CD4-positive, alpha-beta T cell treated with Interleukin-4 for 1 hour (primary cell): ENCODE measurements around the gene GSK3B.

Source experiments
- DNase-seq, 2 donors: peaks; one replicate each; pipeline ENCODE4 v3.0.0-alpha.2; 2020 to 2022

The GSK3B gene

DNA sequence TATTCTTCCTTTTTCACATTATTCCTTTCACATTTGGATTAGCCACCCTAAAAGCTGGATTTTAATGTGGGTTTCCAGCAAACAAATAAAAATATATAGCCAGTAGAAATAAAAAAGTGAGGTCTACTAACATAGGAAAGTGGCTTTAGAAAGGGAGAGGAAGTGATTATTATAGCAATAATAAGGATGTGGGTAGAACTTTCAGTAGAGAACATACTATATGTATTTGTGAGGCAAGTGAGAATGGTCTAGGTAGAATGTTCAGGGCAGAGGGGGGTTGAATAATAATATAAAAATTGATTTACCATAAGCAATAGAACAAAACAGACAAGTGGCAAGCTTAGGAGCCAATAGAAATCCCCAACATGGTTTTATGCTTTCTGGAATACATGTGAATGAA, 223.7 kb downstream of the GSK3B start:
- no peak for DNase-seq

DNA sequence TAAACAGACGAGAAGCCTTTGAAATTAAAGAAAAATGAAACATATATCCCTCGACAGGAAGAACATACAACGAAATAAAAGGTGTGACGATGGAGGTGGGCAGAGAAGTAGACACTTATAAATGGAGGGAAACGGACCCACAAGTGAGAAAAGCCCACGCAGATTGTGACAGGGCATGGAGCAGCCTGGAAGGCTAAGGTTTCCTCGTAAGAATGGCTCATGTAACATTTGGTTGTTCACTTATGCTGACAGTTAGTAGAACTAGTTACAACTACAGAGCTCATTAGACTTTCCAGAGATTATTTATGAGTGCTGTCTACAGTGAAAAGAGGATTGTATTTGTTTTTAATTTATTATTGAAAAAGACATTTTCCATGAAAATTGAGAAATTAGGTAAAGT, 229.8 kb downstream of the GSK3B start:
- no peak for DNase-seq

DNA sequence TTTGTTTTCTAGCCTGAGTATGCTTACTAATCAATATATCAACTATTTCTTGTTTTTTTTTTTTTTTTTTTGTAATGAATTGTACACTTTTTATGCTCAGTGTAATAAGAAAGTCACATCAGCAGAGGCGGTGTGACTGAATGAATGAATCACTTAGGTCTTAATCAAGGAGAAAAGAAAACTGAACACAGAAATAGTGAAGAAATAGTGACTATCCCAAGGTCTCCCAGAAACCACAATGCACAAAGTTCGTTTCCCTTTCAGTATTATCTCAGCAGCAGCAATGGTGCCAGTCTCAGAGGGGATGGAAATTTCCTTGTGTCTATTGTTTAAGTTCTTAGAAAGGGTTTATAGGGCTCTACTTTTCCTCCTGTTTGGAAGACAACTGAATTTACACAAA, 231.6 kb downstream of the GSK3B start:
- DNase-seq: no peak

DNA sequence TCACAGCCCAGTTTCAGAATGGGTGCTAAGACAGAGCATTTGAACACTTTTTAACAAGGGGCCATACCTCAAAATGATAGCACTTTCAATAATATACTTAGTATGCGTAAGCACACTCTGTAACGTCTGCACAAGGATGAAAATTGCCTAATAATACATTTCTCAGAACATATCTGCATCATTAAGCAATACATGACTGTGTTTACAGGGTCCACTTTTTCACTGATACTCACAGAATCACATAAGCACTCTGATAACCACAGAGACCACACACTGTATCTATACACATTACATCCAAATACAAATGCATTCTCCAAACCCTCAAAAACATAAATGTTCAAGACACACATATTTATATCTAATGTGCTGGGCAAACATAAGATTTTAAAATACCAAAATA, 232.6 kb downstream of the GSK3B start:
- no peak for DNase-seq

DNA sequence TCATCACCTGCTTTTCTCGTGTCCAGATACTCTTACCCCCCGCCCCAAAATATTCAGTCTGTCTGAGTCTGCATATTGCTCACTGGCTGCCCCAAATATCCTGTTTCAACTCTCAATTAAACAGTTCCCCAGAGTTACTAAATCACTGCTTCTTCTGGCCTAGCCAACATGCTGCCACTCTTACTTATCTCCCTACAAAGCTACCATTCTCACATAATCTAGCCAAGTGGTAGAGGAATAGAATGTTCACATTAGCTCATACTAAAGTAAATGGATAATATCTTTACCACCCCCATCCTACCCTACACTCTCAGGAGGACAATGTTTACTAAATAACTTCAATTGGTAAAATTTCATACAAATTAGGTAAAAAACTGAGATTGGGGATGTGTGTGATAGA, 234.5 kb downstream of the GSK3B start:
- no peak for DNase-seq

DNA sequence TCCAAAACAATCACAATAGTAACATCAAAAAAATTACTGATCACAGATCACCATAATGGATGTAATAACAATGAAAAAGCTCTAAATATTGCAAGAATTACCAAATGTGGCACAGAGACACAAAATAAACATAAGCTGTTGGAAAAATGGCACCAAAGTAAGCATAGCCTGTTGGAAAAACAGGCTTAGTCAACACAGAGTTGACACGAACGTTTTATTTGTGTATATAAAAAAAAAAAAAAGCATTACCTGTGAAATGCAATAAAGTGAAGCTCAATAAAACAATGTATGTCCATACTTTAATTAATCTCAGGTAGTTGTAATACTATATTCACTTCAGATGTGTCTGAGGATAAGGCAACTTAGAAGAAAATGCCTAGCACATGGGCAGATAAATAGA, 235.3 kb downstream of the GSK3B start:
- DNase-seq: no peak

DNA sequence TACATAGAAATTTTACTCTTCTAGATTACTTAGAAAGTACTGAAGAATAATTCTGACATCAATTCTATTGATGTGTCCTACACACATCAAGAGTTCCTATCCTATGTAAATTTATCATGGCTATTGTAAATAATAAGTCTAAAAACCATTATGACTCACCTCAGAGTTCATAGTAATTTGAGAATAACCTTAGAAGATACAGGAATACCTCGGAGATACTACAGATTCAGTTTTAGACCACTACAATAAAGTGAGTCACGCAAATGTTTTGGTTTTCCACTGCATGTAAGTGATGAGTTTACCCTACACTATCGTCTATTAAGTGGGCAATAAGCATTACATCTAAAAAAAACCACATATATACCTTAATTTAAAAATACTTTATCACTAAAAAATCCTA, 237.6 kb downstream of the GSK3B start:
- DNase-seq: no peak

DNA sequence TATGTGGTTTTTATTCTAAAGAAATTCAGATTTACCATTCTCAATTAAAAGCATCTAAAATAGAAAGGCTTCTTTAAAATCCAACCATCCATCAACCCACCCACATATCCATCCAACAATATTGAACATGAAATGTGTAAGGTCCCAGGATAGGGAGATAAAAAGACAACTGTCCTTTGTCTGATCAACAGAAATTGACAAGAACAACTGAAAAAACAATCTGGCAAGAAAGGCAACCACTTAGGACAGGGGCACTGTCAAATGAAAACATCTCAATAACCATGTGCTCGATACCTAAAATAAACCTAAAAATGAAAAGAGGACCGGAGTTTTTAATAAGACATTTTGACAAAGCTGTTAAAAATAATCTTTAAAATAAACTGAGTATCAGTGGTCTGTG, 245.1 kb downstream of the GSK3B start:
- DNase-seq: no peak

DNA sequence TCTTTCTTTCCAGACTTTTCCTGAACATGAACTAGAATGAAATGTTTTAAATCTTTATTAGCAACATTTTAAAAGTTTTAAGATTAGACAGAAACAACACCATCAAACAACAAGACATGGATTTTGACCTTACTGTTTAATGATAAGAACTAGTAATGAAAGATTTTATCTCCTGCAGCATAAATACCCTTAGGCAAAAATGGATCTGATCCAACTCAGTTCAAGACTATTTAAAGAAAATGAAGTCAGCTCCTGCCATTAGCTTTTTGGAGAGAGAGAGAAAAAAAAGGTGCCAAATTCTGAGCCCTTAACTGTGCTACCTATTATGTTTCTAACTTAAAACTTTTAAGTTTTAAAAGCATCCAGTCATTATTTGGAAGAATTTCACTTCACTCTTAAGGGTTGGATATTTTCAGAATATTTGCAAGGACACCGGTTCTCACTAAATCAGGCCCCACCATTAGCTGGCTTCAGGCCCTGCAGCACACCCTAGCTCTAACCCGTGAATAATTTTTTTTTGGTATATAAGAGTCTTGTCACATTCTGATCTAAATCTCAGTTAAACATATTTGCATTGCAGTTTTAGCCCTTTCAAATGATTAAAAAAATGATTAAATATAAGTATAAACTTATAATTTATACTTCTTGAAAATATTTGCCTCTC, 252.3 kb downstream of the GSK3B start:
- no peak for DNase-seq

DNA sequence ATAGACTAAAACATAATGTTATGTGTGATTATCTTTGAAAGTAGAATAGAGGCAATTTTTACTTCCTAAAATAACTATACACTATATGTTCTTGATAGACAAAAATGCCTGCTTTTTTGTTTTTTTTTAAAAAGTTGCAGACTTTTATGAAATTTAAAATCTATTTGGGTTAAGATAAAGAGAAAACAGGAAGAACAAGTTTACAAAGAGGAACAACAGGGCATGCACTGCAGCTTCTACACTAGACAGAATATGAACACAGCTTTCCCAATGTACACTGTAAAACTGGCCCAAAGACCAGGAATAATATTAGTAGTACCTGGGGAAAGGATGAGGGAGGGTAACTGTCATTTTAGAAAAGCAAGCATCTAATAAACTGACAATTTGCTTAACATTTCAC, 258.7 kb downstream of the GSK3B start:
- no peak for DNase-seq

DNA sequence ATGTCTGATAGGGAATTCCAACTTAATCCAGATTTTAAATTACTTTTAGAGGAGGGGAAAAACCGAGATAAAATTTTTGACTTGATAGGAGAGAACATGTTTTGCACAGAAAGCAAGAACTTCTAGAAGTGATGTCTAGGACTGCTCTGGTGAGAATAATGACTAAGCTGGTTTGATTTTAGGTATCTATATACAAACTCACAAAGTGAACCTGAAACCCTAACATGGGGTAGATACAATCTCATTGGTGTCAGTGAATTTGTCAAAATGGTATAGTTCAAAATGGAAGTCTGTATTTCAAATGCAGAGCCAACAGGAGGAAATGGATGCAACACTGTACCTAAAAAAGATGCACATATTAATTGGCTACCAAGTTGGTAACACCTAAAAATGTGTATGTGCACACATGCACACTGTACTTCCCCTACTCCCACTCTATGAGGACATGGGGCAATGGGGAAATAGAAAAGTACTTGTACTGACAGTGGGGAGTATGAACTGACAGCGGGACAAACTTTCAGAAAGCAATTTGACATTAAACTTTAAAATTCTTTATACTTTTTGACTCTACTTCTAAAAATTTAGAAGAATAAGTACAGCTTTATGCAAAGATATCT, 259.4 kb downstream of the GSK3B start:
- no peak for DNase-seq

DNA sequence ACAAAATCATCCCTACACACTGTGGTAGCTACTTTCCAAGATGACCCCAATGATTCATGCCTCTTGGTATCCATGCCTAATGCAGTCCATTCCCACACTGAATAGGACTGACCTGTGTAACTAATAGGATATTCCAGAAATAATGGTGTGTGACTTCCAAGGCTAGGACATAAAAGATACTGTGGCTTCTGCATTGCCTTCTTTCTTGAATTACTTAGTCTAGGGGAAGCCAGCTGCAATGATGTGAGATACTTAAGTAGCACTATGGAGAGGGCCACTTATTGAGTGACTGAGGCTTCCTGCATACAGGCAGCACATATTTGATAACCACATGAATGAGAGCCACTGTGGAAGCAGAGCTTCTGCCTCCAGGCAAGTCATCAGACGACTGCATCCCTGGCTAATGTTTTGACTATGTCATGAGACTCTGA, 262.3 kb downstream of the GSK3B start:
- no peak for DNase-seq

DNA sequence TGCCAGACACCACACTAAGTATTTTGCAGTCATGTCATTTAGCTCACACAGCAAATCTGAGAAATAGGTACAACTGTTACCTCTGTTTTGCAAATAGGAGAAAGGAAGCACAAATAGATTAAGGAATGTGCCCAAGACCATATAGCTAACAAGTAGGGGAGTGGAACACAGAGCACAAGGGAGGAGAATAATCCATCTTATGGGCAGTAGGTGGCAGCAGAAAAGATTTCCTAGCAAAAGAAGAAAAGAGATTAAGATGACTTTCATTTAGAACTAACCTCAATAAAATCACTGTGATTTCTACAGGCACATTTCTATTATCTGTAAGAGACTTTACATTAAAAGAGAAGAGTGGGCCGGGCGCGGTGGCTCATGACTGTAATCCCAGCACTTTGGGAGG, 263.2 kb downstream of the GSK3B start:
- DNase-seq: no peak

DNA sequence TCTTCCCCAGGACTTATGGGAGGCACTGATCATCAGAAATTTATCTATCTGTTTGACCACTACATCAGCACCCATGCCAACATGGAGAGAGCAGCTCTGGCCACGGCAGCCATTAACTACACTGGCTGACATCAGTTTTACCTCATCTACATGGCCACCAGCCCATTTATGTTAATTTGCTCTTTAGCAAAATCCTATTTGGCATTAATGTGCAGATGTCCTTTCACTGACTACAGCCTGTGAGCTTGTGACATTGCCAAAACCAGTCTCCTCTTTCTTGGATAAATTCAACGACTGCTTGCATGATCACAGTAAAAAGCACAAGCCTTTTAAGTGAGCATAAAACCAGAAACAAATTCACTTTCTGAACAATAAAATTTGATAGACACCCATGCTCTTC, 264.8 kb downstream of the GSK3B start:
- no peak for DNase-seq

DNA sequence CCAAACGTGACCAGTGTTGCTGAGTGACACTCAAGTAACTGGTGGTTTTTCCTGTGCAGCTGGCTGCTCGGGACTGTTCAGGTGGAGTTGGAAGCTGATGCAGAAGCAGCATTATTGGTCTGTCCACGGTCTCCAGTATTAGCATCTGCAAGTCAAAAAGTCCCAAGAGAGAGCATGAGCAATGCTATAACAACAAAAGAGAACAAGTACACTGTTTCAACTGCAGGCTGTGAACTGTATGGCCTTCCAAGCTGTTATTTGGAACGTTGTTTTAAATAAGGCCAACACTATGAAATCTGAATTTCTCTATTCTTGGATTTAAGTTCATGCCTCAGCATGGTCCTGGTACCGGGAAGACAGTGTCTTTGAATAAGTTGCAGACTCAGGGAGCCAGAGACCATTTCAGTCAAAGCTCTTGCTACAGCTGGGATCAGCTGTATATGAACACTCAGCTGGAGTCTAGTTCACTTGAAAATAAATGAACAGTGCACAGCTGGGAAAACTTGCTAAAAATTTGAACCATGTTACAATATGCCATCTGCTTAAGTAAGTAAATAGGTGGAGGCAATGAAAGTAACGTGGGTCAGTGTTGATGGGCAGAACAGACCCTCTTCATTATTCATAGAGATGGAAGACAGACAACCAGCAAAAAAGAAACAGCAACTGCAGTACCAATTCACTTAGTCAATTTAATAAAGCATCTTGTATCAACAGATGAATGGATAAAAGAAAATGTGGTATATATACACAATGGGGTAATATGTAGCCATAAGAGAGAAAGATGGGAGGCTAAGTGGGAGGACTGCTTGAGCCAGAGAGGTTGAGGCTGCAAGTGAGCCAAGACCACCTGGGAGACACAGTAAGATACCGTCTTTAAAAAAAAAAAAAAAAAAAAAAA, 267.3 kb downstream of the GSK3B start:
- no peak for DNase-seq

DNA sequence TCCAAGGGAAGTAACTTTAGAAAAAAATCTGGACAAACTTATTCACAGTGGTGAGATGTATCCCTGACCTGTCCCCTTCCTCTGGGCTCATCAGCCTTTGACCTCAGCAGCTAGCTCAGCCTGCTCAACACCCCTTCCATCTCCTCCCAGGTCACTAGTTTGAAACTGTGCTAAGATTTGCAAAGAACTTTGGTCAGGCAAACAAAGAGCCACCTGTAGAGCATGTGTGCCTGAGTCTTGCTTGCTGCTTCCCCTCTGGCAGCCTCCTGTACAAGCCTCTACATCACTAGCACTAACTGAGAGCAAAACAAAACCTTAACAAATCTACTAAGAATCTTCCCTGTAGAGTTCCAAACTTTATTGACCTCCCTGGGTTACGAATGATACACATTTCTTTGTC, 268.4 kb downstream of the GSK3B start:
- no peak for DNase-seq

DNA sequence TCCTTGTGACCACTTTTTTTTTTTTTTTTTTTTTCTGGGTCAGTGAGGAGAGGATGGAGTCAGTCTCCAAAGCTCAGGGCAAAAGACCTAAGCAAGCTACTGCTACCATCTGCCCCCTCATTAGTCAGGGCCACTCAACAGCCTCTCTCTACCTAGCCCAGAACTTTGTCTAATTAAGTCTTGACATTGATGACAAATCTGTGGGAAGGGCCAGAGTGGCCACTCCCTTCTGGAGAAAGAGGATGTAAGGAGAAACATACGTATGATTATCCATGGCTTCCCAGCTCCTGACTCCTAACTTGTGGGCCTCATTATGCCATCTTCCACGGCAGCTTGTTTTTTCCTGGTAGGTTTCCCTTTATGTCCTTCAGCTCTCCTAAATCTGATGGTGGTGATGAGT, 274.4 kb downstream of the GSK3B start:
- DNase-seq: no peak

DNA sequence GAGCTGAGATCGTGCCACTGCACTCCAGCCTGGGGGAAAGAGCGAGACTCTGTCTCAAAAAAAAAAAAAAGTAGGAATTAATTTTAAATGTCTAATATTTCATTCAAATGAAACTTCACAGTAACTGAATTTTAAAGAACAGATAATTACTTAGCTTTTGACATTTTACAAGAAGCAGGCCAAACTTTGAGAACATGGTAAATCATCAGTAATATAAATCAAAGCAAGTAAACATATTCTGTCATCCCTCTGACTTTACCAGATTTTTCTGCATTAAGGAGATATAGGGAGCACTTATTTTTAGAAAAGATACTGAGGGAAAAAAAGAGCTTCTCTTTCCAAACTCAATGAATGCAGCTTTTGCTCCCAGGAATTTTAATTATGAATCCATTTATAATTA, 275.3 kb downstream of the GSK3B start:
- DNase-seq: no peak

DNA sequence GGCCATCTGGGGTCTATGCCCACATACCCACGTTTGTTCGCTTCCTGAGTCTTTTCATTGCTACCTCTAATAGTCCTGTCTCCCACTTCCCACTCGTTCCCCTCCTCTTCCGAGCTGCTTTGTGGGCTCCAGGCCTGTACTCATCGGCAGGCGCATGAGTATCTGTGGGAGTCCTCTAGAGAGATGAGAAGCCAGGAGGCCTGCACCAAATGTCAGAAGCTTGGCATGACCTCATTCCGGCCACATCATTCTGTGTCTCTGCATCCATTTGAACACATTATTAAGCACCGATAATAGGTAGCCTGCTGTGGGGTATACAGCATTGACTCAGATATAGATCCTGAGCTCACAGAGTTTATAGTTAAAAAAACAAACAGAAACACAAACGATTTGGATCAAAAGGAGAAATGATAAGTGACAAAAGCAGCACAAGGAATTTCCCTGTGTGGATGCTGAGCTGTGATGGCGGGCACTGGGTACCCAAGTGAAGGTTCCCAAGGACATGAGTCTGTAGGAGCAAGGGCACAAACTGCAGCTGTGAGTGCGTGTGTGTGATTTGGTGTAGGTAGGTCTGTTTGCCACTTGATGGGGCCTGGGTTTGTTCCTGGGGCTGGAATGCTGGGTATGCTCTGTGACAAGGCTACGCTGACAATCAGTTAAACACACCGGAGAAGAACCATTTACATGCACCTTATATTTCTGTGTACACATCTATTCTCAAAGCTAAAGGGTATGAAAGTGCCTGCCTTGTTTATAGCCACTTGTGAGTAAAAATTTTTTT, 276.5 kb downstream of the GSK3B start:
- DNase-seq: no peak

DNA sequence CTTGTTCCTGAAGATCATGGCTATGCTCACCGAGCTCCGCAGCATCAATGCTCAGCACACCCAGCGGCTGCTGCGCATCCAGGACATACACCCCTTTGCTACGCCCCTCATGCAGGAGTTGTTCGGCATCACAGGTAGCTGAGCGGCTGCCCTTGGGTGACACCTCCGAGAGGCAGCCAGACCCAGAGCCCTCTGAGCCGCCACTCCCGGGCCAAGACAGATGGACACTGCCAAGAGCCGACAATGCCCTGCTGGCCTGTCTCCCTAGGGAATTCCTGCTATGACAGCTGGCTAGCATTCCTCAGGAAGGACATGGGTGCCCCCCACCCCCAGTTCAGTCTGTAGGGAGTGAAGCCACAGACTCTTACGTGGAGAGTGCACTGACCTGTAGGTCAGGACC, 277.2 kb downstream of the GSK3B start:
- DNase-seq: no peak

DNA sequence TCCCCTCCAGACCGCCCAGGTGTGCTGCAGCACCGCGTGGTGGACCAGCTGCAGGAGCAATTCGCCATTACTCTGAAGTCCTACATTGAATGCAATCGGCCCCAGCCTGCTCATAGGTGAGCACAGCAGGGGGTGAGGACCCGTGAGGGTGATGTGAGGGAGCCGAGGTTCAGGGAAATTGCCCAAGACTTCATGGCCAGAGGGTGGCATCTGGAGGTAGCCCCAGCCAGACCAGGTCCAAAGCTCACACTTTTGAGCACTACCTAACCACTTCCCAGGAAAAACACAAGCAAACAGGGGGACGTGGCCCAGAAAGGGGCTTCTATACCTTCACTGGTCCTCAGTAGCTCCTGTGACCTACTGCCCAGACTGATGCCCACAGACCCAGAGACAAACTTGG, 278.5 kb downstream of the GSK3B start:
- no peak for DNase-seq

DNA sequence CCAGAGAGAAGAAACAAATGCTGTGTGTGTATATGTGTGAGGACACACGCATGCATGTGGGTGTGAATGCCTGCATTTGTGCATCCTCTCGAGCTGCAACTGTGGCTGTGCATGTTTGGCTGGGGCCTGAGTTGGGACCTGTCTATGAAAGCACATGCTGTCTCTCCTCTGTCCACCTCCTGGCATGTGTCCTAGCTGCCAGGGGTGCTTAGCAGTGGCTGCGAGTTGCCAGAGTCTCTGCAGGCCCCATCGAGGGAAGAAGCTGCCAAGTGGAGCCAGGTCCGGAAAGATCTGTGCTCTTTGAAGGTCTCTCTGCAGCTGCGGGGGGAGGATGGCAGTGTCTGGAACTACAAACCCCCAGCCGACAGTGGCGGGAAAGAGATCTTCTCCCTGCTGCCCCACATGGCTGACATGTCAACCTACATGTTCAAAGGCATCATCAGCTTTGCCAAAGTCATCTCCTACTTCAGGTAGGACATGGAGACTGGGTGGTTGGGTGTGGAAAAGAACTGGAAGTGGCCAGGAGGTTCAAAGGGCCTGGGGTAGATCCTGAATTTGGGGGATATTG, 281.7 kb downstream of the GSK3B start:
- no peak for DNase-seq

DNA sequence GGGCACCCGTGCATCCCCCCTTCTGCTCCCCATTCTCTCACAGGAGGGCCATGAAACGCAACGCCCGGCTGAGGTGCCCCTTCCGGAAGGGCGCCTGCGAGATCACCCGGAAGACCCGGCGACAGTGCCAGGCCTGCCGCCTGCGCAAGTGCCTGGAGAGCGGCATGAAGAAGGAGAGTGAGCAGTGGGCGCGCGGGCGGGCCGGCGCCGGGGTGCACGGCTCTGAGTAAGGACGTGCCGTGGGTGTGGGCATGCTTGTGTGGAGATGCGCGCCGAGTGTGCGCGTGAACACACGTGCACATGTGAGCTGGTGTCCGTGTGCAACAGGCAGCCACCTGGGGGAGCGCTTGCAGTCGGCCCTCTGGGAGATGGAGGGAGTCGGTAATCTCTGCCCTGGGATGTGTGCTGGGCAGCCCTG, 284.2 kb downstream of the GSK3B start:
- peak; percentile 49 to 54 for DNase-seq
